ENCODE data around the gene MSRB1. TPM values are rescaled to one million over a fixed set of nuclear protein-coding genes. Genes with fewer than 3 reads are reported as not detected.

MSRB1 gene
- 10 to 100 TPM; 11.0 to 12.4 TPM for total RNA-seq

DNA sequence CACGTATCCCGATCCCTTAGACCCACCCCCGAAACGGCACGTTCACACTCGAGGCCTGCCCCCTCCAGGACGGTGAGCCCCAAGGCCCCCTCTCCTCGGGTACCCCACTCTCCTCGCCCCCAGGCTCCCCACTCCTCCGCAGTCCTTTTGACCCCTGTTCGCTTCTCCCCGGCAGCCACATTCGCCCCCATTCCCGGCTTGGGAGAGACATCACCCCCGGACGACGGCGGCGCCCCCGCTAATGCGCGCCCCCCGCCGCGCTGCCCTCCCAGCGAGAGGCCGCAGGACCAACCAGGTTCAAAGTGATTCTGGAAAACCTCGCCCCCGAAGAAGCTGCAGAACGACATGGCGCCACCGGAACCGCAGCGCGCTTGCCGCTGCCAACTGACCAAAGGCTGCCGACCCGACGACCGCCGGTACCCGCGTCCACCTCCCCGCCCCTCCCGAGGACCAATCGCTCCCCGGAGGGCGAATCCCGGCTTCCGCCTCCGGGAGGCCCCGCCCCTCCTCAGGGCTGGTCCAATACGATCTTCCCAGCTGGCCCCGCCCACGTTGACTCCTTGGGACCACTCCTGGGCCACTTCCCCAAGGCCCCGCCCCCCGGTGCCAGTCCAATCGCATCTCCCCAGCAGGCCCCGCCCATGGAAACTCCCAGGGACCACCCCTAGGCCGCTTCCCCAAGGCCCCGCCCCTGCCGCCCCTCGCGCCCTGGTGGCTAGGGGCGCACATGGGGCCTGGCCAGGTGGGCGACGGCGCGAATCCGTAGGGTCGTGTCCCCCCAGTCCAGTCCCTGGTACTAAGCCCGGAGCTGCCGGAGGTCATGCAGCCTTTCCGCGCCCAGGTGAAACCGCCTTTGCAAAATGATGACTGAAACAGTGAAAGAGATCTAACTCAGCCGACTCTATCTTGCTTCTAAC, at the start of gene MSRB1:
Gene MSRB1 (minus strand): TSS at position 390 of the 917 bp plus-strand sequence. CDS start 43 bp downstream, at position 347.
- peak; percentile 100 for DNase-seq (ENCODE audit: low spot score)
- Histone ChIP-seq H3K27ac (peak within 1 kb of the TSS; percentile 53 to 76), H3K27me3 (replicated peaks; ENCODE audit: insufficient read depth) (no peaks in the 10 kb centered on the region), H3K36me3 (peaks cover 3 to 15% of the 10 kb centered on the region in 2 donors), H3K9me3 (no peaks in the 10 kb centered on the region), H3K4me1 (replicated peaks) (peaks cover 9% of the 10 kb centered on the region), H3K4me3 (peak within 1 kb of the TSS; percentile 76 to 84)
- WGBS, result under 1% methylated on average over 58 of the region's 77 CpGs
- intact Hi-C loops (cut with DNase I), result no loop called here
- TF ChIP-seq, protein P1, sequence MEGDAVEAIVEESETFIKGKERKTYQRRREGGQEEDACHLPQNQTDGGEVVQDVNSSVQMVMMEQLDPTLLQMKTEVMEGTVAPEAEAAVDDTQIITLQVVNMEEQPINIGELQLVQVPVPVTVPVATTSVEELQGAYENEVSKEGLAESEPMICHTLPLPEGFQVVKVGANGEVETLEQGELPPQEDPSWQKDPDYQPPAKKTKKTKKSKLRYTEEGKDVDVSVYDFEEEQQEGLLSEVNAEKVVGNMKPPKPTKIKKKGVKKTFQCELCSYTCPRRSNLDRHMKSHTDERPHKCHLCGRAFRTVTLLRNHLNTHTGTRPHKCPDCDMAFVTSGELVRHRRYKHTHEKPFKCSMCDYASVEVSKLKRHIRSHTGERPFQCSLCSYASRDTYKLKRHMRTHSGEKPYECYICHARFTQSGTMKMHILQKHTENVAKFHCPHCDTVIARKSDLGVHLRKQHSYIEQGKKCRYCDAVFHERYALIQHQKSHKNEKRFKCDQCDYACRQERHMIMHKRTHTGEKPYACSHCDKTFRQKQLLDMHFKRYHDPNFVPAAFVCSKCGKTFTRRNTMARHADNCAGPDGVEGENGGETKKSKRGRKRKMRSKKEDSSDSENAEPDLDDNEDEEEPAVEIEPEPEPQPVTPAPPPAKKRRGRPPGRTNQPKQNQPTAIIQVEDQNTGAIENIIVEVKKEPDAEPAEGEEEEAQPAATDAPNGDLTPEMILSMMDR (IDR thresholded peaks at IDR 0.05), result peak in 2 of 4 experiments; percentile 21 to 29
- peak; percentile 96 for TF ChIP-seq POLR2A (IDR thresholded peaks at IDR 0.05)
- TF ChIP-seq POLR2AphosphoS5 (IDR thresholded peaks at IDR 0.05), result peak; percentile 96

GRCh38 chr16:1991948-1992703, 49.1 kb upstream of the MSRB1 start:
- no peaks in the 10 kb centered on the region for H3K36me3 ChIP-seq
- peak overlapping the region in 1 of 2 donors; percentile 28 for H3K4me3 ChIP-seq
- TF ChIP-seq, protein P1 (IDR thresholded peaks at IDR 0.05), result peak in 1 of 4 experiments; percentile 4
- TF ChIP-seq POLR2AphosphoS5 (IDR thresholded peaks at IDR 0.05) (peak; percentile 38), POLR2A (IDR thresholded peaks at IDR 0.05) (peak; percentile 53)
- no peaks in the 10 kb centered on the region for H3K27me3 ChIP-seq (replicated peaks; ENCODE audit: insufficient read depth)
- WGBS, result 18% methylated on average over 13 of the region's 96 CpGs
- peak; percentile 85 for DNase-seq (ENCODE audit: low spot score)
- H3K9me3 ChIP-seq, result no peaks in the 10 kb centered on the region
- intact Hi-C loops (cut with DNase I), result no loop called here
- peaks cover 6% of the 10 kb centered on the region for H3K4me1 ChIP-seq (replicated peaks)
- no peak overlapping the region for H3K27ac ChIP-seq

DNA sequence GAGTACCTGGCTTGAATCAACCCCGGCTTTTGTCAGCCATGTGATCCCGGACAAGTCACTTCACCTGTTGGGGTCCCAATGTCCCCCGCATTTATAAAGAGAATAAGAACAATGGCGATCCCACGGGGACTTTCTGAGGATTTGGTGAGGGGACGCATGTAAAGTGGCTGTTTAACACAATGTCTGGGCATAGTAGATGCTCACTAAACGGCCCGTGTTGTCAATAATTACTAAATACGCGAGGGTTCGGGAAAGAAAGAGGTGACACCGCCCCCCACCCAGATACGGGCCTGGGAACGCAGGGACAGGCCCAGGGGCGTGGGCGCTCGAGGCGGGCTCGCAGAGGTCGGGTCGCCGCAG, 48.6 kb upstream of the MSRB1 start:
- Histone ChIP-seq H3K27ac (no peak overlapping the region), H3K36me3 (peaks cover 0 to under 1% of the 10 kb centered on the region in 2 donors), H3K27me3 (replicated peaks; ENCODE audit: insufficient read depth) (no peaks in the 10 kb centered on the region), H3K9me3 (no peaks in the 10 kb centered on the region), H3K4me3 (peak overlapping the region in 1 of 2 donors; percentile 28), H3K4me1 (replicated peaks) (peaks cover 6% of the 10 kb centered on the region)
- TF ChIP-seq POLR2A (IDR thresholded peaks at IDR 0.05), result no peak
- TF ChIP-seq, protein P1 (IDR thresholded peaks at IDR 0.05), result no peak
- no peak for TF ChIP-seq POLR2AphosphoS5 (IDR thresholded peaks at IDR 0.05)
- 16% methylated on average over 14 of the region's 22 CpGs for WGBS
- DNase-seq (ENCODE audit: low spot score), result no peak
- intact Hi-C loops (cut with DNase I), result no loop called here

DNA sequence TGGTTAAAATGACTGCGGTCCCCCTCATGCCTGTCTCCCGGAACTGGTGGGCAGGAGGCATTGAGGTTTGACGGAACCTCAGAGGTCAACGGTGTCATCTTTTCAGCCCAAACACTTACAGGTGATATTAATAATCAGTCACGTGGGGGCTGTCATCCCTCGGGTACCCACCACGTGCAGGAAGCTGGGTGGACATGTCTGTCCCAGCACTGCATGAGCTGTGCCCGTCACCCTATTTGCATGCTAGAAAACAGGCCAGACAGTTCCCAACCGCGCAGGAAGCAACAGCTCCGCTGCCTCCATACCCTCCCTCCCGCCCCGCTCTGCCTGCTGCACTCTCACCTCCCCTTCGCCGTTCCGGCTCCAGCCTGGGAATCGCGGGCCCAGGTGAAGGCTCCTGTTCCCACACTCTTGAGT, 48.1 kb upstream of the MSRB1 start:
- 8% methylated on average over 18 of the region's 18 CpGs for WGBS
- intact Hi-C loops (cut with DNase I), result no loop called here
- Histone ChIP-seq H3K9me3 (no peaks in the 10 kb centered on the region), H3K36me3 (peaks cover 0 to 5% of the 10 kb centered on the region in 2 donors), H3K4me3 (no peak overlapping the region), H3K27me3 (replicated peaks; ENCODE audit: insufficient read depth) (no peaks in the 10 kb centered on the region), H3K4me1 (replicated peaks) (peaks cover 6% of the 10 kb centered on the region), H3K27ac (no peak overlapping the region)
- no peak for DNase-seq (ENCODE audit: low spot score)
- TF ChIP-seq POLR2AphosphoS5 (IDR thresholded peaks at IDR 0.05) (no peak), POLR2A (IDR thresholded peaks at IDR 0.05) (no peak)
- TF ChIP-seq, protein P1 (IDR thresholded peaks at IDR 0.05), result no peak

Data from prostate gland (tissue), 2 donors.